ENCODE results near the gene RXRA.
A peak's percentile ranks its signal among the peaks of the same experiment; 100 is the strongest.

RXRA gene

GRCh38 chr9:134325813-134326723 is at the start of gene RXRA:
Gene RXRA (plus strand): TSS chr9:134326455. CDS start chr9:134326632, 177 bp downstream.
- no peak for TF ChIP-seq CTCF (IDR thresholded peaks at IDR 0.05; ENCODE audit: low read depth, low read length, missing control alignments)
- peak; percentile 44 for DNase-seq (ENCODE audit: low read depth)
- in situ Hi-C loops (cut with HindIII; ENCODE audit: low sequenced_read_pairs): loop anchor here (5.0 kb wide), 1 partner anchor 101 kb away; no protein-coding TSS in a partner anchor
- peak within 1 kb of the TSS; percentile 71 for H3K4me3 ChIP-seq (ENCODE audit: low read depth, low read length)

GRCh38 chr9:134278286-134278685 is 48.0 kb upstream of the RXRA start:
- DNase-seq (ENCODE audit: low read depth): no peak
- no peak overlapping the region for H3K4me3 ChIP-seq (ENCODE audit: low read depth, low read length)
- no peak for TF ChIP-seq CTCF (IDR thresholded peaks at IDR 0.05; ENCODE audit: low read depth, low read length, missing control alignments)
- in situ Hi-C loops (cut with HindIII; ENCODE audit: low sequenced_read_pairs): no loop called here

GRCh38 chr9:134278974-134279640 is 47.1 kb upstream of the RXRA start:
- DNase-seq (ENCODE audit: low read depth): no peak
- no peak overlapping the region for H3K4me3 ChIP-seq (ENCODE audit: low read depth, low read length)
- no peak for TF ChIP-seq CTCF (IDR thresholded peaks at IDR 0.05; ENCODE audit: low read depth, low read length, missing control alignments)
- in situ Hi-C loops (cut with HindIII; ENCODE audit: low sequenced_read_pairs): no loop called here

- in situ Hi-C loops (cut with HindIII; ENCODE audit: low sequenced_read_pairs): no loop called here
- no peak overlapping the region for H3K4me3 ChIP-seq (ENCODE audit: low read depth, low read length)
- no peak for TF ChIP-seq CTCF (IDR thresholded peaks at IDR 0.05; ENCODE audit: low read depth, low read length, missing control alignments)
- no peak for DNase-seq (ENCODE audit: low read depth)
Measured at GRCh38 chr9:134282138-134282650, 44.1 kb upstream of the RXRA start.

GRCh38 chr9:134283111-134283515 is 43.1 kb upstream of the RXRA start:
- no peak overlapping the region for H3K4me3 ChIP-seq (ENCODE audit: low read depth, low read length)
- in situ Hi-C loops (cut with HindIII; ENCODE audit: low sequenced_read_pairs): no loop called here
- TF ChIP-seq CTCF (IDR thresholded peaks at IDR 0.05; ENCODE audit: low read depth, low read length, missing control alignments): no peak
- DNase-seq (ENCODE audit: low read depth): peak; percentile 62

- TF ChIP-seq CTCF (IDR thresholded peaks at IDR 0.05; ENCODE audit: low read depth, low read length, missing control alignments): no peak
- H3K4me3 ChIP-seq (ENCODE audit: low read depth, low read length): no peak overlapping the region
- no peak for DNase-seq (ENCODE audit: low read depth)
- in situ Hi-C loops (cut with HindIII; ENCODE audit: low sequenced_read_pairs): no loop called here
Measured at GRCh38 chr9:134283692-134284265, 42.5 kb upstream of the RXRA start.

Measured in astrocyte of the cerebellum (primary cell).